Measurements from ENCODE around the gene PPP1R36.
"Not testable (repeated sequence)": the region's sequence is repeated elsewhere in the genome, so short reads cannot be mapped to it uniquely, and the experiment has no call there.

The PPP1R36 gene

GRCh38 chr14:64520699-64521098, 29.1 kb upstream of the PPP1R36 start:
- DNase-seq, result no peak

GRCh38 chr14:64522591-64523355, 27.0 kb upstream of the PPP1R36 start:
- no peak for DNase-seq

GRCh38 chr14:64525354-64525753, 24.4 kb upstream of the PPP1R36 start:
- DNase-seq, result no peak

- no peak for DNase-seq
These were observed 18.2 kb upstream of the PPP1R36 start for GRCh38 chr14:64531567-64531966.

- no peak for DNase-seq
These were observed 13.1 kb upstream of the PPP1R36 start for GRCh38 chr14:64536488-64537245.

- peak; percentile 93 to 95 for DNase-seq
These were observed 9.3 kb upstream of the PPP1R36 start, which contains the start of gene HSPA2 for GRCh38 chr14:64540208-64541202. Gene HSPA2, plus strand, starts transcription at chr14:64540741. Its CDS starts 109 bp downstream, at chr14:64540850.

GRCh38 chr14:64541261-64541971, 8.3 kb upstream of the PPP1R36 start:
- DNase-seq, result peak in 1 of 2 experiments; percentile 8

GRCh38 chr14:64541972-64542835, 7.6 kb upstream of the PPP1R36 start:
- DNase-seq, result no peak

GRCh38 chr14:64542836-64543201, 6.9 kb upstream of the PPP1R36 start:
- DNase-seq, result no peak

- no peak for DNase-seq
These were observed 5.0 kb upstream of the PPP1R36 start for GRCh38 chr14:64544607-64545312.

GRCh38 chr14:64549016-64549415, 745 bp upstream of the PPP1R36 start:
- DNase-seq, result no peak

- DNase-seq, result no peak
These were observed 1.0 kb downstream of the PPP1R36 start for GRCh38 chr14:64550621-64551333.

- DNase-seq, result no peak
These were observed 4.8 kb downstream of the PPP1R36 start for GRCh38 chr14:64554556-64554955.

- no peak for DNase-seq
These were observed 6.8 kb downstream of the PPP1R36 start for GRCh38 chr14:64556526-64556925.

GRCh38 chr14:64558216-64558615, 8.5 kb downstream of the PPP1R36 start:
- DNase-seq, result not testable (repeated sequence)

GRCh38 chr14:64561631-64562030, 11.9 kb downstream of the PPP1R36 start:
- DNase-seq, result no peak

GRCh38 chr14:64562436-64562835, 12.7 kb downstream of the PPP1R36 start:
- no peak for DNase-seq

- DNase-seq, result no peak
These were observed 13.9 kb downstream of the PPP1R36 start for GRCh38 chr14:64563696-64564095.

- DNase-seq, result no peak
These were observed 16.9 kb downstream of the PPP1R36 start for GRCh38 chr14:64566651-64567122.
